HG03108 (cell line): ENCODE measurements around the gene TMIGD1.
"Not testable (repeated sequence)": the region's sequence is repeated elsewhere in the genome, so short reads cannot be mapped to it uniquely, and the experiment has no call there.

ENCODE experiments used
- ATAC-seq: cut with Tn5 transposase; IDR thresholded peaks from one replicate; pipeline ENCODE4 v1.9.1; 2021; ENCODE audit warnings: moderate library complexity; ENCODE audit not compliant: unreplicated experiment

TMIGD1 gene

GRCh38 chr17:30360086-30360808 is 26.4 kb upstream of the TMIGD1 start:
- no peak for ATAC-seq

GRCh38 chr17:30358055-30358760 is 24.4 kb upstream of the TMIGD1 start:
- no peak for ATAC-seq

- no peak for ATAC-seq
Measured at GRCh38 chr17:30357476-30357875, 23.6 kb upstream of the TMIGD1 start.

GRCh38 chr17:30354701-30355100 is 20.8 kb upstream of the TMIGD1 start:
- no peak for ATAC-seq

- ATAC-seq, result no peak
Measured at GRCh38 chr17:30352240-30352814, 18.5 kb upstream of the TMIGD1 start.

- no peak for ATAC-seq
Measured at GRCh38 chr17:30351735-30352134, 17.9 kb upstream of the TMIGD1 start.

GRCh38 chr17:30351263-30351662 is 17.4 kb upstream of the TMIGD1 start:
- not testable (repeated sequence) for ATAC-seq

GRCh38 chr17:30349252-30349651 is 15.4 kb upstream of the TMIGD1 start:
- ATAC-seq, result no peak

- no peak for ATAC-seq
Measured at GRCh38 chr17:30347488-30347887, 13.6 kb upstream of the TMIGD1 start.

- no peak for ATAC-seq
Measured at GRCh38 chr17:30346221-30346795, 12.5 kb upstream of the TMIGD1 start.

- ATAC-seq, result no peak
Measured at GRCh38 chr17:30345527-30346075, 11.7 kb upstream of the TMIGD1 start.

- no peak for ATAC-seq
Measured at GRCh38 chr17:30345089-30345433, 11.2 kb upstream of the TMIGD1 start.

GRCh38 chr17:30344283-30345088 is 10.6 kb upstream of the TMIGD1 start:
- ATAC-seq, result no peak

GRCh38 chr17:30343796-30344195 is 9.9 kb upstream of the TMIGD1 start:
- no peak for ATAC-seq

GRCh38 chr17:30343244-30343643 is 9.4 kb upstream of the TMIGD1 start:
- ATAC-seq, result not testable (repeated sequence)

- no peak for ATAC-seq
Measured at GRCh38 chr17:30341703-30342249, 7.9 kb upstream of the TMIGD1 start.

GRCh38 chr17:30340801-30341356 is 7.0 kb upstream of the TMIGD1 start:
- ATAC-seq, result no peak

GRCh38 chr17:30339086-30339485 is 5.2 kb upstream of the TMIGD1 start:
- no peak for ATAC-seq

- no peak for ATAC-seq
Measured at GRCh38 chr17:30337393-30337999, 3.6 kb upstream of the TMIGD1 start.
